Activated CD4-positive, CD25-positive, alpha-beta regulatory T cell (primary cell): ENCODE data around the gene PAPPA2.
"Not testable (repeated sequence)": the region's sequence is repeated elsewhere in the genome, so short reads cannot be mapped to it uniquely, and the experiment has no call there.

Source experiments
- DNase-seq, 4 experiments: peaks; one replicate each; lab custom pipeline; 2025; lab: John Stamatoyannopoulos, UW

The PAPPA2 gene

GRCh38 chr1:176604461-176604860, 141.5 kb downstream of the PAPPA2 start:
- DNase-seq: no peak

GRCh38 chr1:176605176-176605575, 142.2 kb downstream of the PAPPA2 start:
- no peak for DNase-seq

GRCh38 chr1:176609556-176610408, 146.8 kb downstream of the PAPPA2 start:
- no peak for DNase-seq

- DNase-seq: no peak
These were observed 149.8 kb downstream of the PAPPA2 start for GRCh38 chr1:176612791-176613190.

GRCh38 chr1:176617881-176618280, 154.9 kb downstream of the PAPPA2 start:
- DNase-seq: no peak

- no peak for DNase-seq
These were observed 156.3 kb downstream of the PAPPA2 start for GRCh38 chr1:176619261-176619660.

GRCh38 chr1:176625365-176625764, 162.4 kb downstream of the PAPPA2 start:
- no peak for DNase-seq

- DNase-seq: no peak
These were observed 163.6 kb downstream of the PAPPA2 start for GRCh38 chr1:176626572-176627061.

GRCh38 chr1:176628775-176629174, 165.8 kb downstream of the PAPPA2 start:
- no peak for DNase-seq

GRCh38 chr1:176634733-176635132, 171.8 kb downstream of the PAPPA2 start:
- not testable (repeated sequence) for DNase-seq

GRCh38 chr1:176638713-176639526, 175.9 kb downstream of the PAPPA2 start:
- DNase-seq: no peak

- DNase-seq: no peak
These were observed 180.6 kb downstream of the PAPPA2 start for GRCh38 chr1:176643536-176643935.

GRCh38 chr1:176648556-176648955, 185.6 kb downstream of the PAPPA2 start:
- no peak for DNase-seq

- DNase-seq: no peak
These were observed 193.5 kb downstream of the PAPPA2 start for GRCh38 chr1:176656257-176656995.

GRCh38 chr1:176669782-176670181, 206.8 kb downstream of the PAPPA2 start:
- DNase-seq: no peak

GRCh38 chr1:176670853-176671252, 207.9 kb downstream of the PAPPA2 start:
- no peak for DNase-seq

GRCh38 chr1:176682830-176683535, 220.0 kb downstream of the PAPPA2 start:
- DNase-seq: no peak

- DNase-seq: no peak
These were observed 228.6 kb downstream of the PAPPA2 start for GRCh38 chr1:176691251-176692228.

GRCh38 chr1:176692431-176692830, 229.5 kb downstream of the PAPPA2 start:
- no peak for DNase-seq

- no peak for DNase-seq
These were observed 230.2 kb downstream of the PAPPA2 start for GRCh38 chr1:176692988-176693696.
